ENCODE results near the gene WBP4. TPM values are rescaled to one million over a fixed set of nuclear protein-coding genes. Genes with fewer than 3 reads are reported as not detected.
"Not testable (repeated sequence)": the region's sequence is repeated elsewhere in the genome, so short reads cannot be mapped to it uniquely, and the experiment has no call there.

WBP4 gene
- total RNA-seq, 2 experiments from 2014 or later = 13.3 to 16.2 TPM

DNA sequence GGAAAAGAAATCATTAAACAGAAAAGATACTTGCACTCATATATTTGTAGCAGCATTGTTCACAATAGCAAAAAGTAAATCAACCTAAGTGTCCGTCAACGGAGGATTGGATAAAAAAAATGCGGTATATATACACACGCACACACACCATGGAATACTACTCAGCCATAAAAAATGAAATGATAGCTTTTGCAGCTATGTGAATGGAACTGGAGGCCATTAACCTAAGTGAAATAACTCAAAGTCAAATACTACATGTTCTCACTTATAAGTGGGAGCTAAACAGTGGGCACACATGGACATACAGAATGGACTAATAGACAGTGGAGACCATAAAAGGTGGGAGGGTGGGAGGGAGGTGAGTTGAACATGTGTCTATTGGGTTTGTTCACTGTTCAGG, 18.4 kb downstream of the WBP4 start:
- POLR2A ChIA-PET = no interaction called here

GRCh38 chr13:41085961-41086585, 24.8 kb downstream of the WBP4 start:
- Mint-ChIP-seq H3K27me3 (no peaks in the 10 kb centered on the region), H3K4me1 (no peaks in the 10 kb centered on the region), H3K36me3 (ENCODE audit: low read depth) (peaks cover 22% of the 10 kb centered on the region), H3K27ac (no peak overlapping the region), H3K4me3 (no peak overlapping the region), H3K9me3 (ENCODE audit: low read depth) (peaks cover 2% of the 10 kb centered on the region)
- ChIA-PET CTCF (interaction anchor here (1.1 kb wide), 1 partner anchor 16 kb away, joined by 3 read pairs; no protein-coding TSS in a partner anchor), POLR2A (interaction anchor here (0.5 kb wide), 1 partner anchor 197 kb away, joined by 3 read pairs; no protein-coding TSS in a partner anchor)
- no peak for ATAC-seq
- DNase-seq = no peak
- intact Hi-C loops (cut with DNase I, micrococcal nuclease) = loop anchor here in 1 of 2 experiments (5.0 kb wide), 1 partner anchor 41 kb away; no protein-coding TSS in a partner anchor

More for the DNA sequence above, 18.4 kb downstream of the WBP4 start:
- Mint-ChIP-seq H3K27ac (no peak overlapping the region), H3K36me3 (ENCODE audit: low read depth) (peaks cover 51% of the 10 kb centered on the region), H3K27me3 (no peaks in the 10 kb centered on the region), H3K4me1 (no peaks in the 10 kb centered on the region), H3K9me3 (ENCODE audit: low read depth) (no peaks in the 10 kb centered on the region), H3K4me3 (no peak overlapping the region)
- ATAC-seq (no peak), DNase-seq (no peak)
- CTCF ChIA-PET = no interaction called here
- intact Hi-C loops (cut with DNase I, micrococcal nuclease) = no loop called here

- ATAC-seq; intact Hi-C loops (cut with DNase I, micrococcal nuclease); DNase-seq; H3K36me3 Mint-ChIP-seq (ENCODE audit: low read depth); H3K27me3 Mint-ChIP-seq; POLR2A ChIA-PET; CTCF ChIA-PET; H3K27ac Mint-ChIP-seq; H3K4me3 Mint-ChIP-seq; H3K9me3 Mint-ChIP-seq (ENCODE audit: low read depth); H3K4me1 Mint-ChIP-seq: not testable (repeated sequence)
Measured at GRCh38 chr13:41095681-41096080, 34.4 kb downstream of the WBP4 start.

DNA sequence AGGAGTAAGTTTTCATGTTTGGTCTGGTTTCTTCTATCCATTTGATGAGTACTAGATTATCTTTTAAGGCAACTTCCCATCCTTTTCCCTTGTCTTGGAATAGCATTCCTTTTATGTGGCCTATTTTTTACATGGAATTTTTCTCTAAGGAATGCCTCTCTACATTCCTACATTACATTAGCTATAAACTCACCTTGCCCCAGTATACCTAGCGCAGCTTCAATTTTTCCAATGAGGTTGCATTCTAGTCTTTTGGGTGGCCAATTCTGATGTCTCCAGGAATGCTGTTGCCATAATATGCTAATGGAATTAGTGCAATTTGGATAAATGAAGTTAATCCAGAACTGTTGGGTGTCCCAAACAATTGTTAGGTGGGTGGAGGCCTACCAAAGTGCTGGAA, 37.5 kb downstream of the WBP4 start:
- Mint-ChIP-seq H3K4me1 (no peaks in the 10 kb centered on the region), H3K9me3 (ENCODE audit: low read depth) (no peaks in the 10 kb centered on the region), H3K27ac (no peak overlapping the region), H3K36me3 (ENCODE audit: low read depth) (no peaks in the 10 kb centered on the region), H3K4me3 (no peak overlapping the region), H3K27me3 (no peaks in the 10 kb centered on the region)
- ChIA-PET POLR2A (no interaction called here), CTCF (interaction anchor here (0.6 to 0.8 kb wide), 2 partner anchors 18 to 234 kb away, joined by 3 read pairs; no protein-coding TSS in a partner anchor)
- ATAC-seq (no peak), DNase-seq (no peak)
- intact Hi-C loops (cut with DNase I, micrococcal nuclease) = no loop called here

- H3K4me1 Mint-ChIP-seq = no peaks in the 10 kb centered on the region
- no peaks in the 10 kb centered on the region for H3K9me3 Mint-ChIP-seq (ENCODE audit: low read depth)
- ATAC-seq = no peak
- ChIA-PET CTCF (no interaction called here), POLR2A (interaction anchor here (0.6 kb wide), 1 partner anchor 23 kb away, joined by 4 read pairs; no protein-coding TSS in a partner anchor)
- H3K4me3 Mint-ChIP-seq = no peak overlapping the region
- H3K27ac Mint-ChIP-seq = no peak overlapping the region
- H3K36me3 Mint-ChIP-seq (ENCODE audit: low read depth) = no peaks in the 10 kb centered on the region
- no peaks in the 10 kb centered on the region for H3K27me3 Mint-ChIP-seq
- no peak for DNase-seq
- intact Hi-C loops (cut with DNase I, micrococcal nuclease) = no loop called here
Measured at GRCh38 chr13:41099986-41100385, 38.7 kb downstream of the WBP4 start.

DNA sequence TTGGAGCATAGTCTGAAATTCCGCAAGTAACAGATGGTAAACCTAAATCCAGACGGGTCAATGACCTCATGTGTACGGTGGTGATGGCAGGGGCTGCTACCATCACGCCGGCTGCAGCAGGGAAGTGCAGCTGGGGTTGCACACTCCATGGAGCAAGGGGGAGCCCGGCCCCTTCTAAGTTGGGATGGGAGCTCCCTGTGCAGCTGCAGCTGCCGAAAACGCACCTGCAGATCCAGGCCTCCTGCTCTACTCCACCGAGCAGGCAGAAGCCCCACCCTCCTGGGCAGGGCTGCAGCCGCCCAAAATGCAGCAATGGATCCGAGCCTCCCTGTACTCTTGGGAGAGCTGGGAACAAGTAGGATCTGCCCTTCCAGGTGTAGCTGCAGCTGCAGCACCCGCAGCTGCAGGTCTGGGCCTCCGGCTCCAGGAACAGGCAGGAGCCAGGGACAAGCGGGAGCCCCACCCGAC, 45.8 kb downstream of the WBP4 start:
- no peaks in the 10 kb centered on the region for H3K9me3 Mint-ChIP-seq (ENCODE audit: low read depth)
- intact Hi-C loops (cut with DNase I, micrococcal nuclease) = no loop called here
- no peaks in the 10 kb centered on the region for H3K27me3 Mint-ChIP-seq
- no peaks in the 10 kb centered on the region for H3K4me1 Mint-ChIP-seq
- DNase-seq = no peak
- ATAC-seq = no peak
- CTCF ChIA-PET = no interaction called here
- no peaks in the 10 kb centered on the region for H3K36me3 Mint-ChIP-seq (ENCODE audit: low read depth)
- POLR2A ChIA-PET = no interaction called here
- no peak overlapping the region for H3K27ac Mint-ChIP-seq
- no peak overlapping the region for H3K4me3 Mint-ChIP-seq

GRCh38 chr13:41107584-41108014, 46.3 kb downstream of the WBP4 start:
- DNase-seq (no peak), ATAC-seq (no peak)
- Mint-ChIP-seq H3K9me3 (ENCODE audit: low read depth) (no peaks in the 10 kb centered on the region), H3K4me1 (no peaks in the 10 kb centered on the region), H3K36me3 (ENCODE audit: low read depth) (no peaks in the 10 kb centered on the region), H3K27ac (no peak overlapping the region), H3K27me3 (no peaks in the 10 kb centered on the region), H3K4me3 (no peak overlapping the region)
- intact Hi-C loops (cut with DNase I, micrococcal nuclease) = no loop called here
- ChIA-PET POLR2A (no interaction called here), CTCF (no interaction called here)

GRCh38 chr13:41111454-41111853, 50.1 kb downstream of the WBP4 start:
- ChIA-PET POLR2A (no interaction called here), CTCF (no interaction called here)
- Mint-ChIP-seq H3K27ac (no peak overlapping the region), H3K4me3 (no peak overlapping the region), H3K9me3 (ENCODE audit: low read depth) (no peaks in the 10 kb centered on the region), H3K36me3 (ENCODE audit: low read depth) (no peaks in the 10 kb centered on the region), H3K4me1 (no peaks in the 10 kb centered on the region), H3K27me3 (no peaks in the 10 kb centered on the region)
- intact Hi-C loops (cut with DNase I, micrococcal nuclease) = no loop called here
- DNase-seq (no peak), ATAC-seq (no peak)

DNA sequence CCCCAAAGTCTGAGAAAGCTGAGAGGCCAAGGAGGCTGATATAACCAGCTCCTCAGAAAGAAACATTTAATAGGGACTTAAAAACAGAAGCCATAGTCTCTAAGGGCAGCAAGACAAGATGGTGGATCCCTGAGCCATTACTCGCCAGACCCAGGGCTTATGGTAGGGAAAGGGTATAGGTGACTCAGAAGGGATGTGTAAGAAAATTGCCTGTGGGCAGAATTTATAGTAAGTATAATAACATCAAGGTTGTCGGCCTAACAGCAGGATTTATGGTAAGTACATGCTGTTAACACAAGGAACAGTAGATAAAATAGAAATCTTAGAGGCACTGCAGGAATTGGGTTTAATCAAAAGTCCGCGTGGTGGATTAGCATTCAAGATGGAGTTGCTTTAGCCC, 56.6 kb downstream of the WBP4 start:
- no peak for ATAC-seq
- Mint-ChIP-seq H3K27ac (no peak overlapping the region), H3K4me3 (no peak overlapping the region), H3K27me3 (no peaks in the 10 kb centered on the region), H3K9me3 (ENCODE audit: low read depth) (no peaks in the 10 kb centered on the region), H3K4me1 (peaks cover 5% of the 10 kb centered on the region), H3K36me3 (ENCODE audit: low read depth) (no peaks in the 10 kb centered on the region)
- intact Hi-C loops (cut with DNase I, micrococcal nuclease) = no loop called here
- POLR2A ChIA-PET = interaction anchor here (0.6 kb wide), 1 partner anchor 530 kb away, joined by 3 read pairs; no protein-coding TSS in a partner anchor
- CTCF ChIA-PET = no interaction called here
- DNase-seq = no peak

GRCh38 chr13:41122838-41123237, 61.5 kb downstream of the WBP4 start:
- CTCF ChIA-PET = interaction anchor here (0.7 to 0.8 kb wide), 2 partner anchors 48 to 608 kb away, joined by 3 read pairs; no protein-coding TSS in a partner anchor

GRCh38 chr13:41127701-41128100, 66.4 kb downstream of the WBP4 start:
- H3K4me3 Mint-ChIP-seq = no peak overlapping the region
- DNase-seq (no peak), ATAC-seq (no peak)
- ChIA-PET POLR2A (no interaction called here), CTCF (interaction anchor here (0.6 to 2.5 kb wide), 4 partner anchors 46 to 153 kb away, joined by 3 to 8 read pairs (median 4); no protein-coding TSS in a partner anchor)
- no peaks in the 10 kb centered on the region for H3K27me3 Mint-ChIP-seq
- H3K4me1 Mint-ChIP-seq = peaks cover 40% of the 10 kb centered on the region
- H3K9me3 Mint-ChIP-seq (ENCODE audit: low read depth) = no peaks in the 10 kb centered on the region
- H3K27ac Mint-ChIP-seq = no peak overlapping the region
- peaks cover 22% of the 10 kb centered on the region for H3K36me3 Mint-ChIP-seq (ENCODE audit: low read depth)
- intact Hi-C loops (cut with DNase I, micrococcal nuclease) = loop anchor here in 1 of 2 experiments (5.0 kb wide), 1 partner anchor 40 kb away; no protein-coding TSS in a partner anchor

More at GRCh38 chr13:41122838-41123237, 61.5 kb downstream of the WBP4 start:
- no peak for DNase-seq
- POLR2A ChIA-PET = no interaction called here
- peaks cover 11% of the 10 kb centered on the region for H3K4me1 Mint-ChIP-seq
- peaks cover 15% of the 10 kb centered on the region for H3K36me3 Mint-ChIP-seq (ENCODE audit: low read depth)
- ATAC-seq = no peak
- H3K27me3 Mint-ChIP-seq = no peaks in the 10 kb centered on the region
- H3K27ac Mint-ChIP-seq = no peak overlapping the region
- no peak overlapping the region for H3K4me3 Mint-ChIP-seq
- no peaks in the 10 kb centered on the region for H3K9me3 Mint-ChIP-seq (ENCODE audit: low read depth)
- intact Hi-C loops (cut with DNase I, micrococcal nuclease) = no loop called here

DNA sequence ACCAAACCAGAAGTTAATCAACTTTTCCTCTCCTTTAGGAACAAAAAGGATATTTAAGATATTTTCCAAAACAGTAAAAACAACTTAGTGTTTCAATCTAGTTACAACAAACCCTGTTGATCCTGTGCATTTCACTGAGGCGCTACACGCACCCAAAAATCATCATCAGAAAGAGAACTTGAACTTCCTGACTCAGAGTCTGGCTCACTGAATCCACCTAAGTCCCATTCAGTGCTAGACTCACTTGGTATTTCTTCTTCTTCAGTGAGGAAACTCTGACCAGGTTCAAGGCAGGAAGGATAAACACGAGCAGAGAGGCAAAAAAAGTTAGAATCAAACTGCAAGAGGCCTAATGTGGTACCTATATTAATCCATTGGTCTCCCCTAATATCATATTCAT, 69.0 kb downstream of the WBP4 start:
- ChIA-PET POLR2A (no interaction called here), CTCF (no interaction called here)
- Mint-ChIP-seq H3K4me1 (peaks cover 45% of the 10 kb centered on the region), H3K27me3 (no peaks in the 10 kb centered on the region), H3K9me3 (ENCODE audit: low read depth) (no peaks in the 10 kb centered on the region), H3K27ac (peak overlapping the region; percentile 93), H3K36me3 (ENCODE audit: low read depth) (peaks cover 22% of the 10 kb centered on the region), H3K4me3 (peak overlapping the region; percentile 92)
- intact Hi-C loops (cut with DNase I, micrococcal nuclease) = loop anchor here in 1 of 2 experiments (5.0 to 10.0 kb wide), 3 partner anchors 327 to 914 kb away; partner anchors contain the start of genes DGKH, MRPS31 and RGCC
- peak; percentile 18 for ATAC-seq
- peak; percentile 32 for DNase-seq

All from activated CD4-positive, alpha-beta T cell treated with anti-CD3 and anti-CD28 coated beads for 36 hours (primary cell).